ENCODE results near the gene NOX3.

DNA sequence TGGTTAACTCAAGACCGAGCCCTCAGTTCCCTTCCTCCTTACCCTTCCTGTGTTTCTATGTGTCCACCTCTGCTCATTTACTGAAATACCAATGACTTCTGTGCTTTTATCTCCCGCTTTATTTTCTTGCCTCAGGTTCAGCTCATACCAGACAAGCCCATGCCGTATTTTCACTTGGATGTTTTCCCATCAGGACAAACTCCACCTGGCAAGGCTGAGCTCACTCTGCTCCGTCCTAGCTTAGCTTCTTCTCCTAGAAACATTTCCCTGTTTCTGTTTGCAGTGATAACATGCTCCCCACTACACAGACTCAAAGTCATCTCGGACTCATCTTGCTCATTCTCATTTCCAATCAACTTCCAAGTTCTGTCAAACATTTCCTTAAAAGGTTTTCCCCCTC is 84.4 kb downstream of the NOX3 start:
- TF ChIP-seq POLR2AphosphoS5 (IDR thresholded peaks at IDR 0.05; ENCODE audit: low read depth, low read length) (no peak), POLR2A (IDR thresholded peaks at IDR 0.05; ENCODE audit: low read depth, low read length) (no peak)

Measured in GM12891 (cell line).